Measurements from ENCODE around the gene KLK12. TPM values are rescaled to one million over a fixed set of nuclear protein-coding genes. Genes with fewer than 3 reads are reported as not detected.

KLK12 gene
- total RNA-seq, 1 experiment from 2014 or later: not detected

DNA sequence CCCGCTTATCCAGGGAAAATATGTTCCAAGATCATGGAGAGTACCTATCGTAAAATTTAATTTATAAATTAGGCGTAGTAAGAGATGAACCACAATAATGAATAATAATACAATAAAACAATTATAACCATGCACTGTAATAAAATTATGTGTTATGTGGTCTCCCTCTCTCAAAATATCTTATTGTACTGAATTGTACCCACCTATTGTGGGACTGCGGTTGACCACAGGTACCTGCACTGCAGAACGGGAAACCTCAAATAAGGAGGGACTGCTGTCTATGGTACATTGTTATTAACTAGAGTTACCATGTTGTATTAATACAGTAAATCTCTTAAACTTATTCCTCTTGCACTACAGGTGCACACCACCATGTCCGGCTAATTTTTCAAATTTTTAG, 5.3 kb upstream of the KLK12 start:
- Histone ChIP-seq H3K27ac (ENCODE audit: insufficient read length, low read depth, low read length) (no peak overlapping the region), H2BK15ac (ENCODE audit: low read depth, low read length) (no peak overlapping the region), H2BK20ac (ENCODE audit: low read depth, low read length, poor library complexity, severe bottlenecking) (no peak overlapping the region), H2AFZ (ENCODE audit: low read length) (no peak overlapping the region), H4K20me1 (ENCODE audit: control insufficient read depth, insufficient read depth, insufficient read length) (no peaks in the 10 kb centered on the region), H2BK5ac (ENCODE audit: insufficient read length, low read length) (no peak overlapping the region), H3K4me1 (ENCODE audit: insufficient read depth, low read length) (peaks cover 2% of the 10 kb centered on the region; the same call in 1 of the 2 replicates), H2AK5ac (ENCODE audit: insufficient read length, low read length) (no peak overlapping the region), H4K8ac (replicated peaks; ENCODE audit: insufficient read length, low read depth, low read length) (no peak overlapping the region), H3K27me3 (ENCODE audit: insufficient read depth, low read length) (no peaks in the 10 kb centered on the region), H3K23ac (ENCODE audit: insufficient read length, low read depth, low read length) (no peak overlapping the region), H3K4ac (ENCODE audit: low read depth, low read length) (no peak overlapping the region), H3K9ac (ENCODE audit: extremely low read depth, insufficient read length, low read length) (no peak overlapping the region), H2BK120ac (ENCODE audit: low read depth, low read length, poor library complexity, severe bottlenecking) (no peak overlapping the region), H3K23me2 (ENCODE audit: insufficient read length, low read depth, low read length, poor library complexity, severe bottlenecking) (no peaks in the 10 kb centered on the region), H3T11ph (ENCODE audit: low read length) (no peak overlapping the region), H4K5ac (ENCODE audit: insufficient read length, low read depth, low read length) (no peak overlapping the region), H3K18ac (ENCODE audit: insufficient read length, low read depth, low read length) (no peak overlapping the region), H2BK12ac (ENCODE audit: insufficient read length, low read depth, low read length) (no peak overlapping the region), H3K56ac (ENCODE audit: insufficient read length, low read depth, low read length) (no peak overlapping the region), H3K14ac (ENCODE audit: insufficient read depth, low read length) (no peak overlapping the region), H4K91ac (ENCODE audit: insufficient read length, low read depth, low read length) (no peak overlapping the region), H3K9me3 (ENCODE audit: control insufficient read depth, low read depth, low read length) (no peaks in the 10 kb centered on the region), H3K79me2 (ENCODE audit: insufficient read depth, low read length) (no peaks in the 10 kb centered on the region), H3K4me2 (ENCODE audit: insufficient read depth, insufficient read length, low read length) (no peak overlapping the region), H3K79me1 (ENCODE audit: insufficient read depth, low read depth, low read length, poor library complexity, severe bottlenecking) (no peaks in the 10 kb centered on the region)
- no peak overlapping the region for H3K4me3 Mint-ChIP-seq
- peaks cover 6% of the 10 kb centered on the region for H3K27me3 Mint-ChIP-seq (ENCODE audit: low read depth)
- DNase-seq: no peak
- peaks cover 10 to 18% of the 10 kb centered on the region in 2 experiments for H3K4me1 Mint-ChIP-seq
- no peak for TF ChIP-seq CTCF (conservative IDR thresholded peaks at IDR 0.05)
- H3K9me3 Mint-ChIP-seq: peaks cover 0 to 2% of the 10 kb centered on the region in 2 experiments; a peak in 2 of 5 replicates
- WGBS (ENCODE audit: extremely low coverage, insufficient read length, low lambda C conversion rate): no CpG with 5 or more reads among the region's 6 CpGs
- no peak overlapping the region for H3K27ac Mint-ChIP-seq
- no peaks in the 10 kb centered on the region; a peak in 1 of 7 replicates for H3K36me3 Mint-ChIP-seq (ENCODE audit: insufficient read depth in 1 of 3, low read depth in 3 of 3)
